Measurements from ENCODE around the gene HIP1R. TPM values are rescaled to one million over a fixed set of nuclear protein-coding genes. Genes with fewer than 3 reads are reported as not detected.

Gene HIP1R
- total and polyA plus RNA-seq, 10 of the 15 experiments (the other 5 are each of a cell fraction or from before 2014, with no cell fraction given) = 0.18 to 27.7 (median 11.7) TPM

- H3K9me3 ChIP-seq (replicated peaks; ENCODE audit: control insufficient read depth, insufficient read depth, low read length) = no peaks in the 10 kb centered on the region
- no peak for ATAC-seq
- ChIA-PET SMC1A (ENCODE audit: uncharacterized antibody, unreplicated experiment) (interaction anchor here (0.6 to 7.6 kb wide), 7 partner anchors 10 to 157 kb away, joined by 3 to 64 read pairs (median 3); no protein-coding TSS in a partner anchor), RAD21 (ENCODE audit: unreplicated experiment) (no interaction called here), POLR2A (interaction anchor here (2.1 to 5.6 kb wide), 3 partner anchors 7 to 14 kb away, joined by 6 to 25 read pairs (median 15); partner anchors contain the start of gene VPS37B), CTCF (interaction anchor here (1.2 to 8.9 kb wide), 4 partner anchors 12 to 354 kb away, joined by 4 to 107 read pairs (median 19); partner anchors contain the start of gene VPS37B)
- H3K4me3 ChIP-seq = no peak overlapping the region
- FAIRE-seq = no peak
- H3K4me2 ChIP-seq (ENCODE audit: control insufficient read depth, insufficient read depth) = no peak overlapping the region; the same call in 1 of the 2 replicates
- in situ Hi-C loops (cut with MboI) (no loop called here), intact Hi-C loops (cut with micrococcal nuclease; ENCODE audit: unreplicated experiment) (loop anchor here (10.0 kb wide), 1 partner anchor 1891 kb away; no protein-coding TSS in a partner anchor)
- no peaks in the 10 kb centered on the region; the same call in 1 of the 2 replicates for H4K20me1 ChIP-seq (ENCODE audit: control insufficient read depth, insufficient read depth)
- TF ChIP-seq MYC (IDR thresholded peaks at IDR 0.05; ENCODE audit: insufficient read depth, insufficient read length, insufficient replicate concordance, low read length, severe bottlenecking) (no peak), RBBP5 (conservative IDR thresholded peaks at IDR 0.05) (no peak), TARDBP (IDR thresholded peaks at IDR 0.05; ENCODE audit: borderline replicate concordance) (no peak)
- H3K27me3 ChIP-seq (replicated peaks in 1 of 2; ENCODE audit: control insufficient read depth in 2 of 2, insufficient read depth in 2 of 2, low read length in 1 of 2) = no peaks in the 10 kb centered on the region; a peak in 1 of 4 replicates
- H3K4me1 ChIP-seq (ENCODE audit: control insufficient read depth, insufficient read depth, low read length) = peaks cover 31% of the 10 kb centered on the region
- peaks cover 0 to 5% of the 10 kb centered on the region in 2 experiments; a peak in 2 of 4 replicates for H3K36me3 ChIP-seq (ENCODE audit: control insufficient read depth in 2 of 2, insufficient read depth in 2 of 2, low read length in 1 of 2)
- 72% methylated on average over 6 of the region's 6 CpGs for WGBS (ENCODE audit: insufficient coverage, insufficient replicate concordance, low lambda C conversion rate, missing lambda C conversion rate)
- no peak overlapping the region for H3K27ac ChIP-seq (ENCODE audit: control insufficient read depth, insufficient read depth)
- peaks cover 47% of the 10 kb centered on the region for H3K79me2 ChIP-seq (ENCODE audit: control insufficient read depth, insufficient read depth, low read length)
- H3K9ac ChIP-seq (ENCODE audit: control insufficient read depth, insufficient read depth, low read length) = no peak overlapping the region
- no peak for DNase-seq (ENCODE audit: low read depth, low spot score)
- H2AFZ ChIP-seq (ENCODE audit: control insufficient read depth, low read depth, low read length) = no peak overlapping the region
- BruUV-seq (replicated peaks) = no TSS peak
Observed at GRCh38 chr12:122884091-122884826, 49.0 kb downstream of the HIP1R start.

GRCh38 chr12:122884860-122885259, 49.6 kb downstream of the HIP1R start:
- ChIA-PET POLR2A (interaction anchor here (3.0 kb wide), 1 partner anchor 10 kb away, joined by 15 read pairs; the partner anchor contains the start of gene VPS37B), SMC1A (ENCODE audit: uncharacterized antibody, unreplicated experiment) (interaction anchor here (0.6 to 7.6 kb wide), 5 partner anchors 10 to 158 kb away, joined by 3 to 64 read pairs (median 3); no protein-coding TSS in a partner anchor)

More at GRCh38 chr12:122884860-122885259, 49.6 kb downstream of the HIP1R start:
- intact Hi-C loops (cut with micrococcal nuclease; ENCODE audit: unreplicated experiment) (loop anchor here (10.0 kb wide), 1 partner anchor 1890 kb away; no protein-coding TSS in a partner anchor), in situ Hi-C loops (cut with MboI) (no loop called here)
- Histone ChIP-seq H3K27me3 (replicated peaks in 1 of 2; ENCODE audit: control insufficient read depth in 2 of 2, insufficient read depth in 2 of 2, low read length in 1 of 2) (no peaks in the 10 kb centered on the region), H3K4me1 (ENCODE audit: control insufficient read depth, insufficient read depth, low read length) (peaks cover 36% of the 10 kb centered on the region), H4K20me1 (ENCODE audit: control insufficient read depth, insufficient read depth) (no peaks in the 10 kb centered on the region; the same call in 1 of the 2 replicates), H3K4me3 (no peak overlapping the region), H3K27ac (ENCODE audit: control insufficient read depth, insufficient read depth) (no peak overlapping the region), H3K9ac (ENCODE audit: control insufficient read depth, insufficient read depth, low read length) (no peak overlapping the region), H3K79me2 (ENCODE audit: control insufficient read depth, insufficient read depth, low read length) (peaks cover 51% of the 10 kb centered on the region), H3K4me2 (ENCODE audit: control insufficient read depth, insufficient read depth) (no peak overlapping the region), H3K9me3 (replicated peaks; ENCODE audit: control insufficient read depth, insufficient read depth, low read length) (no peaks in the 10 kb centered on the region), H2AFZ (ENCODE audit: control insufficient read depth, low read depth, low read length) (no peak overlapping the region), H3K36me3 (ENCODE audit: control insufficient read depth in 2 of 2, insufficient read depth in 2 of 2, low read length in 1 of 2) (peaks cover 0 to 3% of the 10 kb centered on the region in 2 experiments; a peak in 1 of 4 replicates)
- TF ChIP-seq JUNB (IDR thresholded peaks at IDR 0.05) = 0 out of 2 replicates have a peak, but pooled peaks have one; percentile 17
- TF ChIP-seq RUNX3 (IDR thresholded peaks at IDR 0.05; ENCODE audit: low read length) = peak; percentile 30; the same call in 1 of the 2 replicates
- TF ChIP-seq JUND (IDR thresholded peaks at IDR 0.05; ENCODE audit: low read depth, low read length) = no peak
- FAIRE-seq = no peak
- ChIA-PET CTCF (interaction anchor here (2.9 to 8.9 kb wide), 2 partner anchors 11 to 24 kb away, joined by 12 to 107 read pairs; partner anchors contain the start of gene VPS37B), RAD21 (ENCODE audit: unreplicated experiment) (interaction anchor here (2.3 kb wide), 1 partner anchor 42 kb away, joined by 5 read pairs; no protein-coding TSS in a partner anchor)
- ATAC-seq = no peak
- no peak for DNase-seq (ENCODE audit: low read depth, low spot score)
- 45% methylated on average over 4 of the region's 4 CpGs for WGBS (ENCODE audit: insufficient coverage, insufficient replicate concordance, low lambda C conversion rate, missing lambda C conversion rate)
- BruUV-seq (replicated peaks) = no TSS peak

All from GM12878 (cell line).